ENCODE measurements around the gene PCGF5. TPM values are rescaled to one million over a fixed set of nuclear protein-coding genes. Genes with fewer than 3 reads are reported as not detected.

PCGF5 gene
- total RNA-seq, 4 donors from 2014 or later = 17.3 to 39.3 (median 23.4) TPM

DNA sequence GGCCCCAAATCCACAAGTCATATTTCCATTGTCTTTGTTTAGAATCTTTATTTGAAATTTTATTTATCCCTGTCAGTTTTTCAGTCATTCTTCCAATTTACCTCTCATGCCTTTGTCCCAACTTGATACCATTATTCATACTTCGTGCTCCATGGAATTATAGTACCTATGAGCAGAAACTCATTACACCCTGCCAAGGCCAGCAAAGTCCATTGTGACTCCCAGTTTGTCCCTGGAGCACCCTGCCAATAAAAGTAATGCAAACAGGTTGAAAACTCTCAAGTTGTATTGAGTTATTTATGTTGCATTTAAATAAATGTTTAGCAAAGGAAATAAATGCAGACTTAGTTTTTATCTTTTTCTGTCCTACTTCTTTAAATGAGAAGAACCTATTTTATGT is 19.3 kb downstream of the PCGF5 start:
- no peak for DNase-seq
- no peaks in the 10 kb centered on the region for H3K9me3 ChIP-seq
- no peak overlapping the region for H3K4me3 ChIP-seq
- H3K36me3 ChIP-seq = peaks cover 0 to 11% (median 0%) of the 10 kb centered on the region in 3 donors
- no peaks in the 10 kb centered on the region for H3K27me3 ChIP-seq
- intact Hi-C loops (cut with DNase I) = no loop called here
- TF ChIP-seq CTCF (IDR thresholded peaks at IDR 0.05) (no peak), POLR2A (IDR thresholded peaks at IDR 0.05) (no peak)
- H3K4me1 ChIP-seq = no peaks in the 10 kb centered on the region
- H3K27ac ChIP-seq = no peak overlapping the region
- WGBS, 2 donors = 53 to 62% methylated on average over 1 of the region's 1 CpG

DNA sequence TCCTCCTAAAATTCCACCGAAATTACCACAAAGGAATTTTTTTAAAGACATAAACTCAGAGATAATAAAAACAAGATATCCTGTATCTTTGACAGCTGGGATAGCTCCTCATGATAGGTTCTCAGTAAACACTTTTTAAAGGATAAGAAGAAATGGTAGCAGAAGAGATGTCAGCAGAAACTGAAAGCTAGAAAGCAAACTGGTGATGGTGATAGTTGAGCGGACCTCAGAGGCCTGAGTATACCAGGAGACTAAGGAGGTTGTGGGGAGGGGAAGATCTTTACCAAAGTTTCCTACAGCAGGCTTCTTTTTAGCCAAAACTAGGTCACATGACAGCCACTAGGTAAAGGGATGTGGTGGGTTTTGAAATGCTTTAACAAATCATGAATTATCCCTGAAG is 22.5 kb downstream of the PCGF5 start:
- no peaks in the 10 kb centered on the region for H3K9me3 ChIP-seq
- no peaks in the 10 kb centered on the region for H3K27me3 ChIP-seq
- TF ChIP-seq POLR2A (IDR thresholded peaks at IDR 0.05) (no peak), CTCF (IDR thresholded peaks at IDR 0.05) (no peak)
- WGBS, 2 donors = 82 to 87% methylated on average over 2 of the region's 2 CpGs
- H3K4me1 ChIP-seq = peaks cover 0 to 3% (median 0%) of the 10 kb centered on the region in 3 donors
- peaks cover 0 to 7% (median 0%) of the 10 kb centered on the region in 3 donors for H3K36me3 ChIP-seq
- H3K4me3 ChIP-seq = no peak overlapping the region
- H3K27ac ChIP-seq = no peak overlapping the region
- DNase-seq = no peak
- intact Hi-C loops (cut with DNase I) = no loop called here

GRCh38 chr10:91247360-91248111 is 27.1 kb downstream of the PCGF5 start:
- WGBS, 2 donors = 80% methylated on average over 1 of the region's 1 CpG; no CpG with 5 or more reads in 1 of the 2 donors
- Histone ChIP-seq H3K4me3 (no peak overlapping the region), H3K4me1 (peaks cover 0 to 3% (median 0%) of the 10 kb centered on the region in 3 donors), H3K27ac (no peak overlapping the region), H3K9me3 (no peaks in the 10 kb centered on the region), H3K36me3 (peaks cover 0 to 10% (median 0%) of the 10 kb centered on the region in 3 donors), H3K27me3 (no peaks in the 10 kb centered on the region)
- no peak for TF ChIP-seq CTCF (IDR thresholded peaks at IDR 0.05)
- TF ChIP-seq POLR2A (IDR thresholded peaks at IDR 0.05) = no peak
- intact Hi-C loops (cut with DNase I) = loop anchor here (5.0 kb wide), 1 partner anchor 240 kb away; no protein-coding TSS in a partner anchor
- DNase-seq = no peak

DNA sequence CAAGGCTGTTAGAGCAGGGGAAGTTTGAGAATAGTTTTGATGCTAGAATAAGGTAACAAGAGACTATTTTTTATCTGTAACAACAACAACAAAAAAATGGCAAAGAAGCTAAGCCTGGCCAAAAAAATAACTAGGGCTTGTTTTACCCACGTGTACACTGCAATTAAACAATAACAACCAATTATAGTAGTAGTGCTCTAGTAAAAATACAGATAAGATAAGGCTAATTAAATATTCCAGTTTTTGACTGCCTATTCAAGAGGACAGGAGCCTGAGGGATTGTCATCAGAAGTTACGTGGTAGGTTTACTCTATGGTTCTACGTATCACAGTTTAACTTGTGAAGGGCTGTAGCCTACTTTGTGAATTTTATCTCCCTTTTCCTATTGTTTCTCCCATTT is 29.2 kb downstream of the PCGF5 start:
- intact Hi-C loops (cut with DNase I) = loop anchor here (5.0 kb wide), 1 partner anchor 242 kb away; no protein-coding TSS in a partner anchor
- Histone ChIP-seq H3K36me3 (peaks cover 0 to 32% (median 1%) of the 10 kb centered on the region in 3 donors), H3K4me3 (no peak overlapping the region), H3K9me3 (no peaks in the 10 kb centered on the region), H3K27me3 (no peaks in the 10 kb centered on the region), H3K27ac (no peak overlapping the region), H3K4me1 (peaks cover 0 to 3% (median 0%) of the 10 kb centered on the region in 3 donors)
- TF ChIP-seq POLR2A (IDR thresholded peaks at IDR 0.05) (no peak), CTCF (IDR thresholded peaks at IDR 0.05) (no peak)
- WGBS, 2 donors = 77 to 78% methylated on average over 3 of the region's 3 CpGs
- no peak for DNase-seq

DNA sequence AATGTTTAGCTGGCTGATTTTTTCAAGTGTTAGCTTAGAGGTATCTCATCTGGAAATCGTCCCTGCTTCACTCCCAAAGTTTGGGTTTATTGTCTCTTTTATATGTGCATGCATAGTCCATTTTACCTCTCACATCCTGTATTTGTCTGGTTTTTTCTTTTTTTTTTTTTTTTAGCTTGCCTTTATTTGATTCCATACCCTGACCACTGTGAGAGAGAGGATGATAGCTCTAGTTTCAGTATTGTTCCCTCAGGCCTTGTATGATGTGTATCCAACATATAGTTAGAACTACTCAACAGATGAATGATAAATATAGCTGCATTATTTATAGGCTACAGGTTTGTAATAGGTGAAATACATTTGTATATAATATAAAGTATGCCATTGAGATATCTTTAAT is 29.9 kb downstream of the PCGF5 start:
- no peaks in the 10 kb centered on the region for H3K27me3 ChIP-seq
- no peak overlapping the region for H3K4me3 ChIP-seq
- no peak for DNase-seq
- TF ChIP-seq CTCF (IDR thresholded peaks at IDR 0.05) (no peak), POLR2A (IDR thresholded peaks at IDR 0.05) (no peak)
- peaks cover 0 to 3% (median 0%) of the 10 kb centered on the region in 3 donors for H3K4me1 ChIP-seq
- no peaks in the 10 kb centered on the region for H3K9me3 ChIP-seq
- intact Hi-C loops (cut with DNase I) = no loop called here
- H3K36me3 ChIP-seq = peaks cover 0 to 39% (median 6%) of the 10 kb centered on the region in 3 donors
- 67% methylated on average over 1 of the region's 1 CpG for WGBS, 2 donors
- no peak overlapping the region for H3K27ac ChIP-seq
